ENCODE results near the gene CCL13.

DNA sequence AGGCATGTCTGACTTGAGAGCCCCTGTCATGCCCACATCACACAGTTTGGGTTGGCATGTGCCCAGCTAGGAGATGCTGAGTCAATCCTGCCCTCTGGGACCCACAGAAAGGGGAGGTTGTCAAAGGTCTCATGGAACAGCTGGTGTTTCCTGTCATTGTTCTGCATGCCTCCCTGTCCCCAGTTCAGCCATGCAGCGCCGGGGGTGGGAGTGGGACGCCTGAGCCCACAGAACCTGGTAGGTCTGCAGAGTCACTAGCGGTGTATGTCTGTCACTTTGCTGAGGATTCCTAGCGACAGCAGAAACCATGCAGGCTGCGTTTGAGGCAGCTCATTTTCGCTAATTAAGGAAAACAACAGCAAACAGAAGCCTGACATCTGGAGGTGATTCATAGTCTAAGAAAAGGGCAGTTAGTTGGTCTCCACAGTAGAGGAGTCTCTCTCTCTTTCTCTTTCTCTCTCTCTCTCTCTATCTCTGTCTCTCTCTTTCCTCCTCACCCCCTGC, 26.4 kb downstream of the CCL13 start:
- TF ChIP-seq, protein P1, sequence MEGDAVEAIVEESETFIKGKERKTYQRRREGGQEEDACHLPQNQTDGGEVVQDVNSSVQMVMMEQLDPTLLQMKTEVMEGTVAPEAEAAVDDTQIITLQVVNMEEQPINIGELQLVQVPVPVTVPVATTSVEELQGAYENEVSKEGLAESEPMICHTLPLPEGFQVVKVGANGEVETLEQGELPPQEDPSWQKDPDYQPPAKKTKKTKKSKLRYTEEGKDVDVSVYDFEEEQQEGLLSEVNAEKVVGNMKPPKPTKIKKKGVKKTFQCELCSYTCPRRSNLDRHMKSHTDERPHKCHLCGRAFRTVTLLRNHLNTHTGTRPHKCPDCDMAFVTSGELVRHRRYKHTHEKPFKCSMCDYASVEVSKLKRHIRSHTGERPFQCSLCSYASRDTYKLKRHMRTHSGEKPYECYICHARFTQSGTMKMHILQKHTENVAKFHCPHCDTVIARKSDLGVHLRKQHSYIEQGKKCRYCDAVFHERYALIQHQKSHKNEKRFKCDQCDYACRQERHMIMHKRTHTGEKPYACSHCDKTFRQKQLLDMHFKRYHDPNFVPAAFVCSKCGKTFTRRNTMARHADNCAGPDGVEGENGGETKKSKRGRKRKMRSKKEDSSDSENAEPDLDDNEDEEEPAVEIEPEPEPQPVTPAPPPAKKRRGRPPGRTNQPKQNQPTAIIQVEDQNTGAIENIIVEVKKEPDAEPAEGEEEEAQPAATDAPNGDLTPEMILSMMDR (IDR thresholded peaks at IDR 0.05; ENCODE audit: poor library complexity): no peak
- no peak for TF ChIP-seq EZH2phosphoT487 (IDR thresholded peaks at IDR 0.05; ENCODE audit: low read depth, severe bottlenecking, unreplicated experiment)

Measured in hepatocyte (in vitro differentiated cells).